Nephron progenitor cell (in vitro differentiated cells): ENCODE data around the gene MEGF9.

Source experiments
- DNase-seq: peaks from one replicate; pipeline ENCODE4 v3.0.0; 2021
- H3K27ac Mint-ChIP-seq: 2 replicates; pipeline ENCODE4 v1.8.0; 2021; ENCODE audit warnings: mild to moderate bottlenecking, moderate library complexity, mixed read lengths
- H3K27me3 Mint-ChIP-seq: 2 replicates; pipeline ENCODE4 v1.8.0; 2021; ENCODE audit warnings: mild to moderate bottlenecking, low read depth, mixed read lengths; ENCODE audit not compliant: poor library complexity
- H3K36me3 Mint-ChIP-seq: 2 replicates; pipeline ENCODE4 v1.8.0; 2021; ENCODE audit warnings: low read depth, mixed read lengths
- H3K4me1 Mint-ChIP-seq: 2 replicates; pipeline ENCODE4 v1.8.0; 2021; ENCODE audit warnings: mixed read lengths
- H3K4me3 Mint-ChIP-seq: 2 replicates; pipeline ENCODE4 v1.8.0; 2021; ENCODE audit warnings: mild to moderate bottlenecking, moderate library complexity, mixed read lengths
- H3K9me3 Mint-ChIP-seq: 2 replicates; pipeline ENCODE4 v1.8.0; 2021; ENCODE audit warnings: mild to moderate bottlenecking, moderate library complexity, mixed read lengths
- TF ChIP-seq, protein P1 (sequence below): fragments of 200-600 bp; sonication (generic); IDR thresholded peaks from 2 replicates; pipeline ENCODE4 v1.5.0; 2021; ENCODE audit warnings: antibody characterized with exemption

MEGF9 gene

DNA sequence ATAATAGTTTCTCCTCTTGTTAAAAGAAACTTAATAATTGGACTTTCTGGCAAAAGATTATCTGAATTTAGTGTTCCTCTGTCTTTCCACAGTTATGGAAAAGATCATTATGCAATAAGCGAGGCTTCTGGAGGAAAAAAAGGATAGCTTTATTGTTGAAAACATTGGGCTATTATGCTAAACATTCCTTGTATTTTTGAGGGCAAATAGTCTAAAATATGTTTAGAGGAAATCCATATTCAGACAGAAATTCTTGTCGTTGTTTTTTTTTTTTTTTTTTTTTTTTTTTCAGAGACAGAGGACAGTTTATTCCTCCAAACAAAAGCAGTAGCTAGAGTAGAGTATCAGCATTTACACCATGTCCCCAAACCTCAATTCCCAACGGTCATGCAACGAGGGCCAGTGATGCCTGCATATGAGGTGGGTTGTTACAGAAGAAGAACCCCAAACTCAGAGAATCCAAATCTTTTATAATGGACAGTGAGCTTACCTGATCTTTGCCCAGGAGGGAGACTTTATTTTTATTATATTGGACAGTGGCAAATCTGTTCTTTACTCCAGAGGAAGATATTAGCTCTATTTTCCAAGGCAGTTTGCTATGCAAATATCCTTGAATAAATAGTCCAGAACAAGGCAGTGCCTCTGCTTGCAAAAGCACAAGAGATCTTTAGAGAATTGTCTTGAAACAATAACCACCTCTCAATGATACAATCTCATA lies 85.9 kb downstream of the MEGF9 start:
- no peak for DNase-seq
- TF ChIP-seq, protein P1, sequence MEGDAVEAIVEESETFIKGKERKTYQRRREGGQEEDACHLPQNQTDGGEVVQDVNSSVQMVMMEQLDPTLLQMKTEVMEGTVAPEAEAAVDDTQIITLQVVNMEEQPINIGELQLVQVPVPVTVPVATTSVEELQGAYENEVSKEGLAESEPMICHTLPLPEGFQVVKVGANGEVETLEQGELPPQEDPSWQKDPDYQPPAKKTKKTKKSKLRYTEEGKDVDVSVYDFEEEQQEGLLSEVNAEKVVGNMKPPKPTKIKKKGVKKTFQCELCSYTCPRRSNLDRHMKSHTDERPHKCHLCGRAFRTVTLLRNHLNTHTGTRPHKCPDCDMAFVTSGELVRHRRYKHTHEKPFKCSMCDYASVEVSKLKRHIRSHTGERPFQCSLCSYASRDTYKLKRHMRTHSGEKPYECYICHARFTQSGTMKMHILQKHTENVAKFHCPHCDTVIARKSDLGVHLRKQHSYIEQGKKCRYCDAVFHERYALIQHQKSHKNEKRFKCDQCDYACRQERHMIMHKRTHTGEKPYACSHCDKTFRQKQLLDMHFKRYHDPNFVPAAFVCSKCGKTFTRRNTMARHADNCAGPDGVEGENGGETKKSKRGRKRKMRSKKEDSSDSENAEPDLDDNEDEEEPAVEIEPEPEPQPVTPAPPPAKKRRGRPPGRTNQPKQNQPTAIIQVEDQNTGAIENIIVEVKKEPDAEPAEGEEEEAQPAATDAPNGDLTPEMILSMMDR, result no peak
- peaks cover 8% of the 10 kb centered on the region for H3K27me3 Mint-ChIP-seq
- H3K4me1 Mint-ChIP-seq, result no peaks in the 10 kb centered on the region
- H3K9me3 Mint-ChIP-seq, result peaks cover 10% of the 10 kb centered on the region
- no peak overlapping the region for H3K27ac Mint-ChIP-seq
- H3K36me3 Mint-ChIP-seq, result no peaks in the 10 kb centered on the region
- no peak overlapping the region for H3K4me3 Mint-ChIP-seq

DNA sequence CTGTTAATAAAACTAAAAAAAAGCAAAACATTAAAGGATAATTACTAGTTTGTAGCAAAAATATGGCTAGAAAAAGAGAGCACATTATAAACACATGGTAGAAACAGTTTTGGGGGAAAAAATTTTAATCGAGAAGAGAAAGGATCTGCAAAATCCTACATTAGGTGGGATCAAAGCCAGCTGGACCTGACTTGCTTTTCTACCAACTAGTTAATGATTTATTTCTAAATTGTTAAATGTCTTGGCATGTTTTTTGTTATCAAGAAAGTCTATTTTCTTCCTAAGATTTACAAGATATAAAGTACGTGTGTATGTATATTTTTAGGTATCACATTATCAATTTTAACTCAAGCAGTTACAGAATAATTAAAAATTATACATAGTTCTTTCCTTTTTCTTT lies 87.2 kb downstream of the MEGF9 start:
- TF ChIP-seq, protein P1, result no peak
- no peak for DNase-seq
- Mint-ChIP-seq H3K27ac (no peak overlapping the region), H3K27me3 (peaks cover 6% of the 10 kb centered on the region), H3K9me3 (peaks cover 3% of the 10 kb centered on the region), H3K36me3 (no peaks in the 10 kb centered on the region), H3K4me1 (peaks cover under 1% of the 10 kb centered on the region), H3K4me3 (no peak overlapping the region)

DNA sequence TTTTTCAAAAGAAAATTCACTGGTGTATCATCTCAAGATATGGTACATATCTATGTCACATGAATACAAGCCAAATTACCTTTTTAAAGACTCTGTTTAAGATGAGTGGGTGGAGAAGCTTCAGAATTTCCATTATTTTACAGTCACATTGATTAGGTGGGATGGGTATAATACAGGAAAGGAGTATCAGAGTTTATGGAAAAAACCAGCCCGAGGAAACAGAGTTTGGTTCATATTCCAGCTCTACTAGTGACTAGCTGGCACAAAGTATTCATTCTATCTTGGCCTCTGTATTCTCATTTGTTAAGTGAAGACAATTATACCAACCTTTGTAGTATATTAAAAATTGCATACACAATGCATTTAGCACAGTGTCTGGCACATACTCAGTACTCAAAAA lies 87.8 kb downstream of the MEGF9 start:
- no peaks in the 10 kb centered on the region for H3K9me3 Mint-ChIP-seq

DNA sequence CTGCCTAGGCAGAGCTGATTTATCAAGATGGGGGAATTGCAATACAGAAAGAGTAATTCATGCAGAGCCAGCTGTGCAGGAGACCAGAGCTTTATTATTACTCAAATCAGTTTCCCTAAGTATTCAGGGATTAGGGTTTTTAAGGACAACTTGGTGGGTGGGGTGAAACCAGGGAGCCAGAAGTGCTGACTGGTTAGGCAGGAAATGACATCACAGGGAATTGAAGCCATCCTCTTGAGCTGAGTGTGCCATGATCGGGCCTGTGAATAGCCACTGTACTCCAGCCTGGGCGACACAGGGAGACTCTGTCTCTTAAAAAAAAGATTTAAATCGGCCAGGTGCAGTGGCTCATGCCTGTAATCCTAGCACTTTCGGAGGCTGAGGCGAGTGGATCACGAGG lies 89.0 kb downstream of the MEGF9 start:
- Mint-ChIP-seq H3K4me3 (no peak overlapping the region), H3K27ac (no peak overlapping the region), H3K9me3 (no peaks in the 10 kb centered on the region), H3K27me3 (peaks cover 3% of the 10 kb centered on the region), H3K36me3 (no peaks in the 10 kb centered on the region), H3K4me1 (peaks cover 16% of the 10 kb centered on the region)
- TF ChIP-seq, protein P1, result no peak
- no peak for DNase-seq

More for the DNA sequence above, 87.8 kb downstream of the MEGF9 start:
- Mint-ChIP-seq H3K27me3 (peaks cover 6% of the 10 kb centered on the region), H3K36me3 (no peaks in the 10 kb centered on the region), H3K4me1 (peaks cover 6% of the 10 kb centered on the region), H3K27ac (no peak overlapping the region), H3K4me3 (no peak overlapping the region)
- TF ChIP-seq, protein P1, result no peak
- DNase-seq, result no peak

DNA sequence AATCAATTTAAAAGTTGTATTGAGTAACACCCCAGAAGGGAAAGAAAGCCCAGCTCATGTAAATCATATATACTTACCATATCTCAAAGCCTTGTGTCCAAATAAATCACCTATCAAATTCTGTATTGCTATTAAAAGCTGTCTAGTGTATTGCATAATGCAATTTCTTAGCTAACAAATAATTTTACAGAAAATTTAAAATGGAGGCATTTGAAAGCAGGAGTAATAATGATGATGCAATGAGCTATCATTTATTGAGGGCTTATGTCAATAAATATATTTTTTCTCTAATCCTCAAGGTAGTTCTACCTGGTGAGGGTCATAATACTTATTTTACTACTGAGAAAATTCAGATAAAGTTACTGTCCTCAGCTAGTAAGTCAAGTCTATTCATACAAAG lies 91.5 kb downstream of the MEGF9 start:
- no peaks in the 10 kb centered on the region for H3K36me3 Mint-ChIP-seq
- peaks cover 3% of the 10 kb centered on the region for H3K27me3 Mint-ChIP-seq
- peaks cover 24% of the 10 kb centered on the region for H3K4me1 Mint-ChIP-seq
- no peaks in the 10 kb centered on the region for H3K9me3 Mint-ChIP-seq
- TF ChIP-seq, protein P1, result no peak
- no peak overlapping the region for H3K27ac Mint-ChIP-seq
- DNase-seq, result no peak
- H3K4me3 Mint-ChIP-seq, result no peak overlapping the region

DNA sequence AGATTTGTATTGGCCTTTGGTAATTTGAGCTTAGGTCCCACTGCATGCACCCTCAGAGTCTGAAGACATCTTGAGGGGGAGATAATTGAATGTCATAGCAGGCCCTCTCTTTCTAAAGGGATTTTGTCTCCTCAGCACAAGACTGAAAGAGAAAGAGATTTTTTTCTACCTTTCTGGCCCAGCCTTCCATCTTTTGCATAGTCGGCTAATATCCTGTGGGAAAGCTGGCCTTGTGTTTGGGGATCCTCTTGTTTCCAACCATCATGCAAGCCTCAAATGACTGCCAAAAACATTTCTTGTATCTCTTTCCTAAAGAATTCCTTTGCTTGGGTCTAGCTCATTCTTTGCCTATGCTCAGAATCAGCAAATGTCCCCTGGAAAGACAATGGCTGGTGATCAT lies 92.3 kb downstream of the MEGF9 start:
- TF ChIP-seq, protein P1, result no peak
- no peak for DNase-seq
- H3K9me3 Mint-ChIP-seq, result no peaks in the 10 kb centered on the region
- no peak overlapping the region for H3K4me3 Mint-ChIP-seq
- H3K4me1 Mint-ChIP-seq, result peaks cover 30% of the 10 kb centered on the region
- H3K27me3 Mint-ChIP-seq, result peaks cover 3% of the 10 kb centered on the region
- H3K36me3 Mint-ChIP-seq, result no peaks in the 10 kb centered on the region
- no peak overlapping the region for H3K27ac Mint-ChIP-seq
